H1 (cell line): ENCODE data around the gene PLCB4. TPM values are rescaled to one million over a fixed set of nuclear protein-coding genes. Genes with fewer than 3 reads are reported as not detected.

Source experiments
- CHD1 ChIP-seq: IDR thresholded peaks from 2 replicates; pipeline ENCODE4 v1.6.1; 2012; ENCODE audit warnings: low read depth, low read length, improper control_type of control experiment
- CHD2 ChIP-seq: IDR thresholded peaks from 2 replicates; pipeline ENCODE4 v1.6.1; 2012; ENCODE audit warnings: low read length, improper control_type of control experiment
- HDAC2 ChIP-seq, 2 experiments: fragments of 300-600 bp in 1 of 2; sonication (generic) in 1 of 2; IDR thresholded peaks; 2 replicates each; pipeline ENCODE4 v1.6.1; 2011 to 2012; ENCODE audit warnings: low read depth in 2 of 2, low read length in 2 of 2, mild to moderate bottlenecking in 2 of 2, moderate library complexity in 2 of 2, borderline replicate concordance in 1 of 2, inconsistent platforms in 1 of 2
- TBP ChIP-seq: IDR thresholded peaks from 2 replicates; pipeline ENCODE4 v1.6.1; 2011; ENCODE audit warnings: low read depth, low read length, improper control_type of control experiment
- polyA plus RNA-seq, 7 experiments: library from polyadenylated mRNA; depleted of rRNA in 3 of 7; stranded (reverse) in 5 of 7; unstranded in 2 of 7; fragments of >200 nt in 5 of 7; fragments of 200-250 nt in 2 of 7; gene quantifications; 1 replicate in 5 of 7; 2 replicates in 1 of 7; 4 replicates in 1 of 7; pipeline versions ENCODE4 v1.2.1 to v1.2.3, GENCODE V29; 2011 to 2013; ENCODE audit warnings: missing spikeins in 2 of 7, mixed read lengths in 2 of 7
- total RNA-seq: library from RNA; stranded (reverse); fragmentation: NEBNext Ultra II Directional; extraction: Animal tissue kit (Norgen Biotek cat#: 25700); gene quantifications from 2 replicates; pipeline ENCODE4 v1.2.1, GENCODE V29; 2021

The PLCB4 gene
- total and polyA plus RNA-seq, 2 of the 8 experiments (the other 6 are each of a cell fraction or from before 2014, with no cell fraction given) = 3.2 to 14.1 TPM

DNA sequence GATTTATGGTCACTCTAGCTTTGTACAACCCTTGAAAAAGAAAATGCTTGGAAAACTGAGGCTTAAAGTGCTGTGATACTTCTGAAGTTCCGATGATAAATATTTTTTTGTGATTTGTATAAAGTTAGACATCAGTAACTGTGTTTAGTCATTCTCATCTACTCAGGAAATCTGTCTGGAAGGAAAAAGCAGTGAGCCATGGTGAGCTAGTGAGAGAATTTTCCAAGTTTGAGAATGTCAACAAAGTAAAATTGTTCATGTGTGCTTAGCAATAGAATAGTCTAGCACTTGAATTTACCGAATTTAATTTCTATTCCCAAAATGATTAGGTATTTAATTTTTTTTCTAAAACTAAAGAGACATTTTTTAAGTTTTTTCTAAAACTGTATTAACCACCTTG lies 41.3 kb upstream of the PLCB4 start (continued):
- TF ChIP-seq CHD1 (no peak), HDAC2 (IDR thresholded peaks at IDR 0.05; ENCODE audit: borderline replicate concordance in 1 of 2, low read depth in 2 of 2, low read length in 2 of 2) (no peak), CHD2 (no peak), TBP (no peak)
